ENCODE measurements around the gene MINDY4B.

Gene MINDY4B

GRCh38 chr3:150942221-150942620 lies 37.0 kb upstream of the MINDY4B start:
- H2AFZ ChIP-seq (ENCODE audit: low read length) = no peak overlapping the region
- TF ChIP-seq EZH2 (IDR thresholded peaks at IDR 0.05; ENCODE audit: borderline replicate concordance, low read length) (no peak), CTCF (IDR thresholded peaks at IDR 0.05; ENCODE audit: low read length) (no peak)
- no peak overlapping the region for H3K4me3 ChIP-seq (ENCODE audit: low read depth, low read length, poor library complexity, severe bottlenecking)
- H3K4me1 ChIP-seq (ENCODE audit: insufficient read depth, low read length, severe bottlenecking) = no peaks in the 10 kb centered on the region
- no peaks in the 10 kb centered on the region for H3F3A ChIP-seq (ENCODE audit: insufficient read depth, low read length)
- no peaks in the 10 kb centered on the region for H3K36me3 ChIP-seq (ENCODE audit: insufficient read depth, low read length)
- H3K9me3 ChIP-seq (ENCODE audit: low read length) = no peaks in the 10 kb centered on the region
- no peaks in the 10 kb centered on the region for H3K27me3 ChIP-seq (ENCODE audit: insufficient read depth, low read length)
- no peaks in the 10 kb centered on the region for H3K79me2 ChIP-seq (ENCODE audit: insufficient read depth, low read length)
- no peak overlapping the region for H3K4me2 ChIP-seq (ENCODE audit: low read length)
- H3K27ac ChIP-seq (ENCODE audit: low read depth, low read length, poor library complexity, severe bottlenecking) = no peak overlapping the region
- no peaks in the 10 kb centered on the region for H3K9me2 ChIP-seq (ENCODE audit: low read depth, low read length)
- H4K20me1 ChIP-seq (ENCODE audit: insufficient read depth, low read length) = no peaks in the 10 kb centered on the region
- H3K9ac ChIP-seq (ENCODE audit: low read length) = no peak overlapping the region

DNA sequence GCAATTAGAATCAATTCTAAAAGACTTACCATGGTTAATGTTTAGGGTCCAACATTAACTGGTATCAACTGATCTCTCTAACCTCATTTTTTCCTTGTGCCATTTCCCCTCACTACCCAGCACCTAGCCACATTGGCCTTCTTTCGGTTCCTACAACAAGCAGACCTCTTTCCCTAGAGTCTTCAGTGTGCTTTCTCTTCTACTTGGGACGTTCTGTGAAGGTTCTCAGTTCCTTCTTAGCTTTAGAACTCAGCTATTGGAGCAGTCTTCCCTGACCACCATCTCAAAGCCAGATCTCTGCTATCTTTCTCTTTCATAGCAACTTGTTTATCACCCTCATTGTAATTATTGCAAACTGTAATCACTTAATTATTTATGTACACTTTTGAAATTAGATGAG lies 31.5 kb upstream of the MINDY4B start:
- H3K9me3 ChIP-seq (ENCODE audit: low read length) = no peaks in the 10 kb centered on the region
- H3F3A ChIP-seq (ENCODE audit: insufficient read depth, low read length) = no peaks in the 10 kb centered on the region
- H3K27me3 ChIP-seq (ENCODE audit: insufficient read depth, low read length) = 0 out of 2 replicates have a peak, but pooled peaks cover 5% of the 10 kb centered on the region
- no peak overlapping the region for H3K9ac ChIP-seq (ENCODE audit: low read length)
- no peak overlapping the region for H3K27ac ChIP-seq (ENCODE audit: low read depth, low read length, poor library complexity, severe bottlenecking)
- no peaks in the 10 kb centered on the region for H3K4me1 ChIP-seq (ENCODE audit: insufficient read depth, low read length, severe bottlenecking)
- no peak overlapping the region for H3K4me3 ChIP-seq (ENCODE audit: low read depth, low read length, poor library complexity, severe bottlenecking)
- H4K20me1 ChIP-seq (ENCODE audit: insufficient read depth, low read length) = no peaks in the 10 kb centered on the region
- H3K4me2 ChIP-seq (ENCODE audit: low read length) = no peak overlapping the region
- H3K36me3 ChIP-seq (ENCODE audit: insufficient read depth, low read length) = no peaks in the 10 kb centered on the region
- no peaks in the 10 kb centered on the region for H3K9me2 ChIP-seq (ENCODE audit: low read depth, low read length)
- no peaks in the 10 kb centered on the region for H3K79me2 ChIP-seq (ENCODE audit: insufficient read depth, low read length)
- TF ChIP-seq CTCF (IDR thresholded peaks at IDR 0.05; ENCODE audit: low read length) = no peak
- TF ChIP-seq EZH2 (IDR thresholded peaks at IDR 0.05; ENCODE audit: borderline replicate concordance, low read length) = no peak
- H2AFZ ChIP-seq (ENCODE audit: low read length) = no peak overlapping the region

DNA sequence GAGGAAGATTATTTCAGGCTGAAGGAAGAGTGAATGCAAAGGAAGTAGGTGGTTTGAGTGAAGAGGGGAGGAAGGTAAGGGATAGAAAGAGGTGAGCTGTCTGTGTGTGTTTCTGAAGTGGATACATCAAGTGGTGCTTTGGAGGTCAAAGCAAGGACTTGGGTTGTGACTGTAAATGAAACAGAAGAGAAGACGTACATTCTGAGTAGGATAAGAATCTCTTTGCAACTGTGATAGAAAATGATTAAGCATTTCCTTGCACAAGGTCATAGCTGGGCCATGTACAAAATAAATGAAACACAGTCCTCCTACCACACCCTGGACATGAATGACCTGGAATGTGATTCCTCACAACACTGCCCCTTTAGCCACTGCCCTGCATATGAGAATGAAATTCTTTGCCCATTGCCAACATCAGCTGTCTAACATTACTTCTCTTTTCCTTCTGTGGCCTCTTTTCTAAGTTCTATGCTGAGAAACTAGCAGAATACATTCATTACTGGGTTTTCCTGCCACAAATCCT lies 28.3 kb upstream of the MINDY4B start:
- Histone ChIP-seq H3K9ac (ENCODE audit: low read length) (no peak overlapping the region), H3K4me3 (ENCODE audit: low read depth, low read length, poor library complexity, severe bottlenecking) (no peak overlapping the region), H3K9me3 (ENCODE audit: low read length) (no peaks in the 10 kb centered on the region), H3F3A (ENCODE audit: insufficient read depth, low read length) (no peaks in the 10 kb centered on the region), H2AFZ (ENCODE audit: low read length) (no peak overlapping the region), H3K27ac (ENCODE audit: low read depth, low read length, poor library complexity, severe bottlenecking) (no peak overlapping the region), H3K36me3 (ENCODE audit: insufficient read depth, low read length) (no peaks in the 10 kb centered on the region), H3K9me2 (ENCODE audit: low read depth, low read length) (no peaks in the 10 kb centered on the region), H3K4me2 (ENCODE audit: low read length) (no peak overlapping the region), H4K20me1 (ENCODE audit: insufficient read depth, low read length) (no peaks in the 10 kb centered on the region), H3K27me3 (ENCODE audit: insufficient read depth, low read length) (0 out of 2 replicates have a peak, but pooled peaks cover 5% of the 10 kb centered on the region), H3K79me2 (ENCODE audit: insufficient read depth, low read length) (no peaks in the 10 kb centered on the region), H3K4me1 (ENCODE audit: insufficient read depth, low read length, severe bottlenecking) (no peaks in the 10 kb centered on the region)
- TF ChIP-seq EZH2 (IDR thresholded peaks at IDR 0.05; ENCODE audit: borderline replicate concordance, low read length) = no peak
- TF ChIP-seq CTCF (IDR thresholded peaks at IDR 0.05; ENCODE audit: low read length) = no peak
